GM21786 (cell line): ENCODE measurements around the gene PCSK1N.
"Not testable (repeated sequence)": the region's sequence is repeated elsewhere in the genome, so short reads cannot be mapped to it uniquely, and the experiment has no call there.

Source experiments
- ATAC-seq: cut with Tn5 transposase; IDR thresholded peaks from one replicate; pipeline ENCODE4 v1.9.1; 2021; ENCODE audit not compliant: unreplicated experiment

The PCSK1N gene, protein sequence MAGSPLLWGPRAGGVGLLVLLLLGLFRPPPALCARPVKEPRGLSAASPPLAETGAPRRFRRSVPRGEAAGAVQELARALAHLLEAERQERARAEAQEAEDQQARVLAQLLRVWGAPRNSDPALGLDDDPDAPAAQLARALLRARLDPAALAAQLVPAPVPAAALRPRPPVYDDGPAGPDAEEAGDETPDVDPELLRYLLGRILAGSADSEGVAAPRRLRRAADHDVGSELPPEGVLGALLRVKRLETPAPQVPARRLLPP

GRCh38 chrX:48835524-48836329, at the start of gene PCSK1N:
PCSK1N (minus strand) TSS chrX:48835610; CDS start chrX:48835532, 78 bp downstream.
- ATAC-seq = no peak

DNA sequence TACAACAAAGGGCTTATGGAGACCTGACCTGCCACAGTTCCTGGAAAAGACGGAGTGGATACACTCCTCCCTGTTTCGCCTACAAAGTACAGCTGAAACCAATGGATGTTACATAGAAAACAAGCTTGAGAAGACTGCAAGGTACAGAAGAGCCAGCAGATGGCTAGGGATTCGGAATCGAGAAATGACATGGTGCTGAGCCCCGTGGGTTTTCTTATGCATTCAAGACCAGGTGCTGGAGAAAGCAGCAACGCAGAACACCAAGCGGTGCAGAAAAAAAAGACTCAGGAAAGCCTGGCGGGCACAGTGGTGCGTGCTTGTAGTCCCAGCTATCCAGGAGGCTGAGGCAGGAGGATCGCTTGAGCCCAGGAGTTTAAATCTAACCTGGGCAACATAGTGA, 48.3 kb upstream of the PCSK1N start:
- ATAC-seq = no peak

DNA sequence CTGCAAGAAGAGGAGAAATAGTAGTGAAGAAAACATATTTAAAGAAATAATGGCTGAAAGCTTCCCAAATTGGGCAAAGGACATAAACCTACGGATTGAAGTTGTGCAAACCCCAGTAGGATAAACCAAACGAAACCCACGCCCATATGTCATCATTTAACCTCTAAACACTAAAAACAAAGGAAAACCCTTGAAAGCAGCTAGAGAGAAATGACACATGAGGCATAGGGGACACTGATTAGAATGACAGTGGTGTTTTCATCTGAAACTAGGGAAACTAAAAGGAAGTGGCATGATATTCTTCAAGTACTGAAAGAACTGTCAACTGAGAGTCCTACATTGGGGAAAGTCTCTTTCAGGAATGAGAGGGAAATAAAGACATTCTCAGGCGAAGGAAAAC, 41.5 kb upstream of the PCSK1N start:
- not testable (repeated sequence) for ATAC-seq

- not testable (repeated sequence) for ATAC-seq
Observed at GRCh38 chrX:48872017-48872416, 36.6 kb upstream of the PCSK1N start.

DNA sequence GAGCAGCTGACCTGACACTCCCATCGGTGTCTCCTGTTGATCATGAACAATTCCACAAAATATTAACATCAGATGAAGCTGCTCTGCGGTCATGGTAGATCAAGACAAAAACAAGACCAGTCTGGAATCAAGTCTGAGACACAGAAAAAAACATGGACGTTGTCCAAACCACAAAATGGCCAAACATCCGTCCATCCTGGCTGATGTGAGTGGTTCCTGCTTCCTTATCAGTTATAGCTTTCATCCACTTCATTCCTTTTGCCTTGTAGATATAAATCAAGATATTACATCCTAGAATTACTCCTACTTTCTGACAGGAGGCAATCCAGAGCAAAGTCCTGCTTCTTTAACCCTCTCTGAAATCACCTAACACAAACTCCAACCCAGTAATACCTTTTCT, 28.8 kb upstream of the PCSK1N start:
- no peak for ATAC-seq

DNA sequence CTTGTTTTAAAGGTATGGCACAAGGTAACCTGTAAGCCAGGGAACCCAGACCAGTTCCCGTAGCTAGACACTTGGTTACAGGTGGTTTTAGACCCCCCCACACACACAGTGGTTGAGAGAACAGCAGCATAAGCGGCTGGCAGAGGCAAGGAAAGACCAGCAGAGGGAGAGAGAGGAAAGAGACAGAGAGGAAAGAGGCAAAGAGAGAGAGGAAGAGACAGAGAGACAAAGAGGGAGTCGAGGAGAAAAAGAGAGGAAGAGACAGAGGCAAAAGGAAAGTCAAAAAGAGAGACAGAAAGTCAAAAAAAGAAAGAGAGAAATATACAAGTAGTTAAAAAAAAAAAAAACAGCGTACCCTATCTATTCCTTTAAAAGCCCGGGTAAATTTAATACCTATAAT, 19.5 kb upstream of the PCSK1N start:
- no peak for ATAC-seq

- ATAC-seq = not testable (repeated sequence)
Observed at GRCh38 chrX:48854121-48854804, 18.9 kb upstream of the PCSK1N start.

GRCh38 chrX:48853494-48853893, 18.1 kb upstream of the PCSK1N start:
- ATAC-seq = not testable (repeated sequence)

DNA sequence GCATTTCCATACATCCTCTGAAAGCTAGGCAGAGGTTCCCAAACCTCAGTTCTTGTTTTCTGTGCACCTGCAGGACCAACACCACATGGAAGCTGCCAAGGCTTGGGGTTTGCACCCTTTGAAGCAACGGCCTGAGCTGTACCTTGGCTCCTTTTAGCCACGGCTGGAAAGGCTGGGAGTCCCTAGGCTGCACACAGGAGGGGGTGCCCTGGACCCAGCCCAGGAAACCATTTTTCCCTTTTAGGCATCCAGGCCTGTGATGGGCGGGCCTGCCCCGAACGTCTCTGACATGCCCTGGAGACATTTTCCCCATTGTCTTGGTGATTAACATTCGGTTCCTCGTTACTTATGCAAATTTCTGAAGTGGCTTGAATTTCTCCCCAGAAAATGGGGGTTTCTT, 17.4 kb upstream of the PCSK1N start:
- no peak for ATAC-seq

- ATAC-seq = no peak
Observed at GRCh38 chrX:48848847-48849246, 13.4 kb upstream of the PCSK1N start.

DNA sequence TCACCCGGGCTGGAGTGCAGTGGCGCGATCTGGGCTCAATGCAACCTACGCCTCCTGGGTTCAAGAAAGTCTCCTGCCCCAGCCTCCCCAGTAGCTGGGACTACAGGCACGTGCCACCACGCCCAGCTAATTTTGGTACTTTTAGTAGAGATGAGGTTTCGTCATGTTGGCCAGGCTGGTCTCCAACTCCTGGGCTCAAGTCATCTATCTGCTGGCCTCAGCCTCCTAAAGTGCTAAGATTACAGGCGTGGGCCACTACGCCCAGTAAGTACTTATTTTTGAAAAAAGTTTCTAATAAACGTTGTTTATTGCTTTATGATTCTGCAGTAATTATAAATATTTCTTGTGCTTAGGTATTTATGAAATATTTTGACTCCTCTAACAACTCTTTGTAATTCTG, 4.3 kb upstream of the PCSK1N start:
- no peak for ATAC-seq

DNA sequence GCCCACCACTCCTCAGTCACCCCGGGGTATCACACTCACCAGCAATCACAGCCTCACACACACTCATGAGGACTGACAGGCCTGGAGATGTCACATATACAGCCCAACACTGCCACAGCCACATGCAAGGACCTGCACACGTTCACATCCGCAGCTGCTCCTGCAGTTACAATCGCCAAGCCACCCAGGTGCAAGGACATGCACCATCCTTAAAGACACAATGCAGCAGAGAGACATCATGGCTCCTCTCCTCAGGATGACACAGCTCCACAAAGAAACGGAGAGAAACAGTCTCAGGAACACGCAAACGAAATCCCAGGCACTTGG, 1.1 kb downstream of the PCSK1N start:
- no peak for ATAC-seq

GRCh38 chrX:48833542-48834138, 1.8 kb downstream of the PCSK1N start:
- ATAC-seq = no peak

GRCh38 chrX:48831909-48832291, 3.5 kb downstream of the PCSK1N start:
- no peak for ATAC-seq

- no peak for ATAC-seq
Observed at GRCh38 chrX:48831136-48831908, 4.1 kb downstream of the PCSK1N start.

GRCh38 chrX:48829016-48829735, 6.2 kb downstream of the PCSK1N start:
- no peak for ATAC-seq

- ATAC-seq = no peak
Observed at GRCh38 chrX:48827654-48827968, 7.8 kb downstream of the PCSK1N start.

DNA sequence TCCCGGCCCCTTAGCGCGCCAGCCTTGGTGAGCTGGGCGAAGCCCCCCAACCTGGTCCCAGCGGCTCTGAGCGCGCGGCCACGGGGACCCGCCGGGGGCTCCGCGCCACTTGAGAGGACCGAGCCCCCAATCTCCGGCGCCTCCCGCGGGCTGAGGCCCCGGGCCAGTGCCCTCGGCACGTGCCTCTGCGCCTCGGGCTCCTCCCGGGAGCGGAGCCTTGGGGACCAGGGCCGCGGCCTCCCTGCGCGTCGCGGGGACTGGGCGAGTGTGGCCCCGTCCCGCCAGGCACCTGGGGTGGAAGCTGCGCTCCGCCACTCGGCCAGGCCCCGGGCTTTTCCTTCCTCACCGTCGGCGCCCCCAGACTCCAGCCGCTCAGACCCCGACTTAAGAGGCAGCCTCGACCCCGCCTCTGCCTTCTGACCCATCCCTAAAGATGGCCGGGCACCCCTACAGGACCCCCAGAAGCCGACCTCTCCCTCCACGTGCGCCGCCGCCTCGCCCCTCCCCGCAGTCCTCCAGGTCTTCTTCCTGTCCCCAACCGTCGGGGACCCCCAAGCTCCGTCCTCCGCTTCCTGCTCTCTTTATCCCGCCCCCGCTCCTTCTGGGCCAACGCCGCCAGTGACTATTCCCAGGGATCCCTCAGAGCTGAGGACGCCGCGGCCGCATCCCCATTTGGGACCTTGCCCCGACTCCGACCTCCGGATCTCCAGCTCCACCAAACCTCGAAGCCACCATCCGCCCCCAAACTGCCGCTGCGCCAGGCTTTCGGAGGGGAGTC, 8.3 kb downstream of the PCSK1N start:
- no peak for ATAC-seq

DNA sequence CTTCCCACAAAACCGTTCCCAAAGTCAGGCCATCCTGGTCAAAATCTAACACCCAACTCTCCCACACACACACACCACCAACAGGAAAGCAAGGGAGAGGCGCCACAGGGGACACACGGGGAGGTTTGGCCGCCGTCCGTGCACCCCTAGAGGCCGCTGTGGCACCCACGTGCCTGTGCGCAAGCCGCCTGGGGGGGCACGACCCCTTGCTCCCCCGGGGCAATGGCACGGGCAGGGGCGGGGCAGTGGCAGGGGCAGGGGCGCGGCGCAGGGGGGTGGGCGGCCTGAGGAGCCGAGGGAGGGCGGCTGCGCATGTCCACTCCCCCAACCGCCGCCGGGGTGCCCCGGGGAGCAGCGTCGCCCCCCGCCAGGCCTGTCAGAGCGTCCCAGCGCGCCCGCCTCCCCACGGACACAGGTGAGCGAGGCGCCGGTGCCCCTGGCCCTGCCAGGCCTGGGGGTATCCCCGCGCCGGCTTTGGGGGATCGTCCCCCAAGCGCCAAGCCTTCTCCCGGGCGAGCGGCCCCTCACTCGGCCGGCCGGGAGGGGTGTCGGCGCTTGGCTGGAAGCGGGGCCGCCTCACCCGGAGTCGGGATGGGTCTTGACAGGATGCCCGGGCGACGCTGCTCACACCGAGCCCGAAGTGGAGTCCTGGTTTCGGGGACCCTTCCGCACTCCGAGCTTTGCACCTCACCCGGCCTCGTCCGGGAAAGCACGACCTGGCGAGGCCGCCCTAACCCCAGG, 9.1 kb downstream of the PCSK1N start, which contains the start of gene ERAS:
ERAS (plus strand) TSS at position 379 of the 741 bp plus-strand sequence. CDS start 2,611 bp downstream, outside the sequence.
- no peak for ATAC-seq
